GM21619 (cell line): ENCODE results near the gene ELOVL5.

Source experiments
- ATAC-seq: cut with Tn5 transposase; IDR thresholded peaks from one replicate; pipeline ENCODE4 v1.9.1; 2021; ENCODE audit not compliant: unreplicated experiment

ELOVL5 gene

GRCh38 chr6:53280207-53280606 lies 68.5 kb downstream of the ELOVL5 start:
- ATAC-seq: no peak

GRCh38 chr6:53279293-53279692 lies 69.5 kb downstream of the ELOVL5 start:
- ATAC-seq: no peak

DNA sequence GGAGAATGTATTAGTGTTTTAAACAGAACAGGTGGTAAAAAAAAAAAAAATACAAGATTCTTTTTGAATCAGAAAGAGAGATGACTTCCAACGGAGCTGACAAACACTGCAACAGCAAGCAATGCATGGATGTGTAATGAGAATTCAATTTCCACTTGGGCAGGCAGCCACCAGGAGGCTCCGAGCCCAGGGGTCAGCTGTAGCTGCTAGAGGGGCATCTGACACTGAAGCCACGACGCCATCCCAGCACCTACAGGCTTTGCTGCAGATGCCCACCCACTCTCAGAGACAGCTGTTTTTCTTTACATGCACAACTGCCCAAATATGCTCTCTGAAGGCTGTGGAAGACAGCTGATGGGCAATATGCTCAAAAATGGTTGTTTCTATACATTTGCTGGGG lies 75.4 kb downstream of the ELOVL5 start:
- no peak for ATAC-seq

GRCh38 chr6:53269827-53270226 lies 78.9 kb downstream of the ELOVL5 start:
- no peak for ATAC-seq

DNA sequence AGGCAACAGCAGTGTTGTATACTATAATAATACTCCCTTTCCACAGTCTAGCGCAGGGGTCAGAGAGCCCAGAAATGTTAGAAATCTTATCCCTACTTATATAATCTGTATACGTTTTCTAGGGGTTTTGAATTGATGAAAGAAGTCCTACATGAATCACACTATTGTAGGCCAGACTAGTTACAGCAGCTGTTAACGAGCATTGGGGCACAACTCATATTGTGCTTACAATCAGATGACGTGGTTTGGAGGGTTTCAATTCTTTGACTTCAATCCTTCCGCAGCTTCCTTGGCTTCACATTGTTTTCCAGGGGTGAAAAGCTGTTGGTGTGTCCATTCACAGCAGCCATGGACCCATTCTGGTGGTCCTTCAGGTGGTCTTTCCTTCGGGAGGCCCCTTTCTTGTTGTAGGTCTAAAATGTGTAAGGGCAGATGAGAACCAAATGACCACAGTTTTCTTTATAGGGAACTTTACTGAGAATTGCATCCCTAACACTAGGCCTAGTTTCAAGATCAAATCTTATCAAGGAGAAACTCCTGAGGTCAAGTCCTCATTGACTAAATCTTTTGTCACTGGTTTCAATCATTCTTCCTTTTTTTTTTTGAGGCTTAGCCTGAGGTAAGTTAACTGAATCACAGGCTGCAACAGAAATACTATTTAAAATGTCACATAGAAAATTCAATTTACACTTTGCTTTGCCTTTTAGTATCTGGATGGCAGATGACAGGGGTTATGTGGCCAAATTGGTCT lies 79.7 kb downstream of the ELOVL5 start:
- no peak for ATAC-seq

DNA sequence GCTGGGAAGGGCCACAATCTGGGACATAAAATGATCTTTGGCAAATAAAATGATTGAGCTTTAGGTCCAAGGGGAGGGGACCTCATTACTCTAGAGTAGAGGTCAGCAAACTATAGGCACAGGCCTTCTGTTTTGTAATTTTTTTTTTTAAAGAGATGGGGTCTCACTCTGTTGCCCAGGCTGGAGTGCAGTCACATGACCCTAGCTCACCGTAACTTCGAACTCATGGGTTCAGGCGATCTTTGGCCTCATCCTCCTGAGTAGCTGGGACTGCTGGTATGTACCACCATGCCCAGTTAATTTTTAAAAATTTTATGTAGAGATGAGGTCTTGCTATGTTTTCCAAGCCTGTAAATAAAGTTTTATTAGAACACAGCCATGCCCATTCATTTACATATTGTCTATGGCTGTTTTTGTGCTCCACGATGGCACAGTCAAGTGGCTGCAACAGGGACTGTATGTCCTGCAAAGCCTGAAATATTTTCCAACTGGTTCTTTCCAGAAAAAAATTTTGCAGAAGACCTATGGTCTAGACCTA lies 82.1 kb downstream of the ELOVL5 start:
- ATAC-seq: no peak

GRCh38 chr6:53264915-53265607 lies 83.7 kb downstream of the ELOVL5 start:
- ATAC-seq: no peak

DNA sequence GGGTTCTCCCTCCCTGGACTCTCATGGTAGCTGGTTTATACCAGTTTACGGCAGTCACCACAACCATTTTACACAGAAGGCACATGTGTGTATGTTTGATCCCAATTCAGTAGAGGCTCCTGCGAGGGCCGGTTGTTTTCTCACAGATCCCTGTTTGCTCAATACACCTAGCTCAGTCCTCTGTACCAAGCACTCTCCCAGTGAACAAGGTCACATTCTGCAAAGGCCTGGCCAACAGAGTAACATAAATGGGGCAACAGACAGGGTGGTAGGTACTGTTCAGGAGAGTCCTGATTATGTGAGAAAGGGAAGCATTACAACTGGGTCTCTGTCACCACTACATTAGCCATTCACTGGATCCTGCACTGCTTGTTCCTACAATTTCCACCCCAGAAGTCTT lies 84.4 kb downstream of the ELOVL5 start:
- ATAC-seq: no peak

DNA sequence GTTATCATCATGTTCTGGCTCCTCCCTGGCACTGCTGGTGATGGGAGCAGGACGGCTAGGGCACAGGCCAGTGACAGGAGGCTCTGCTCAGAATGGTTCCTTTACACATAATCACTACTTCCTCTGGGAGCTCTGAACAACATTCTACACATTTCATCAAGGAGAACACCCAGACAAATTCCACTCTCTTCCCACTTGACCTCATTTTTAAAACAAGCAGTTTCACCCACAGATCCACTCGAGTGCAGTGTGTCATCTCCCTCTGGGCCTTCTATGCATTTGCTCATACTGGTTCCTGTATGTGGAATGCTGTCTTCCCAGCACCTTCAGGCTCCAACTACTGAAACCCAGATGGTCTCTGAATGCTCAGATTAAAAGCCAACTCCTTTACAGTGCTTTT lies 84.8 kb downstream of the ELOVL5 start:
- no peak for ATAC-seq

DNA sequence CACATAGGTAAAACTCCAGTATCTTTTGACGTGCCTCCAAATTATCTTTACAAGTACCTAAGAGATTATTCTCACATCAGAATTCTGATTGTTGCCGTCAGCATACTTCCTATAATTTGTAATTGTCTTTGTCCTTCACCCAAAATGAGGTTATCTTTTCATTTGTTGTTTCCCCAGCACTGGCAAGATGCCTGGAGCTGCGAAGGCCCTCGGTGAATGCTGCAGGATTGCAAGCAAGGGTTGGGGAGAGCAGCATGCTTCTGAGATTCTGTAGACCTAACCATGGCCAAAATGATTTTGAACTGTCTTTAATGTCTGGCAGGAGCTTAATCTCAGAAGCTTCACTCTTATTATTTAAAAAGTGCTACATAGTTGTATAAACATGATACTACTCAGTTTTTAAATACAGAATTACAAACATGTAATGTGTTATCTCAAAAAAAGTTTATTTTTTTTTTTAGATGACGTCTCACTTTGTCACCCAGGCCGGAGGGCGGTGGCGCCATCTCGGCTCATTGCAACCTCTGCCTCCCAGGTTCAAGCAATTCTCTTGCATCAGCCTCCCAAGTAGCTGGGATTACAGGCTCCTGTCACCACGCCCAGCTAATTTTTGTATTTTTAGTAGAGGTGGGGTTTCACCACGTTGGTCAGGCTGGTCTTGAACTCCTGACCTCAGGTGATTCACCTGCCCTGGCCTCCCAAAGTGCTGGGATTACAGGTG lies 88.7 kb downstream of the ELOVL5 start:
- no peak for ATAC-seq

GRCh38 chr6:53258774-53259155 lies 90.0 kb downstream of the ELOVL5 start:
- ATAC-seq: no peak

- no peak for ATAC-seq
Observed at GRCh38 chr6:53258076-53258773, 90.5 kb downstream of the ELOVL5 start.

DNA sequence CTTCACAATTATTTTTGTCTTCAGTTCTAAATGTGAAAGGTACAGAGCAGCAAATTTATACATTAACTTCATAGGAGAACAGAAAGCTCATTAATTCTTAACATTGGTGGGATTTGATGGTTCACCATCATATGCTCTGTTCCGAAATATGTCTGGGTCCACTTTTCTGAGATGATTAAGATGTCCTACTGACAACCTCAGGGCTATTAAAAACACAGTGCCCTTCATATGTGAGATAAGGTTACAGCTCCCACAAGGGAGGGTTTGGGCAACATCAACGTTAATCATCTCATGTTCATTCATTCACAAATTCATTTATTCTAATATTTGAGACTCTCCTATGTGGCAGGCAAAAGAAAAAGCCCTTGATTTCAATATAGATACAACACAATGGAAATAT lies 91.2 kb downstream of the ELOVL5 start:
- no peak for ATAC-seq

- no peak for ATAC-seq
Observed at GRCh38 chr6:53257001-53257400, 91.7 kb downstream of the ELOVL5 start.

DNA sequence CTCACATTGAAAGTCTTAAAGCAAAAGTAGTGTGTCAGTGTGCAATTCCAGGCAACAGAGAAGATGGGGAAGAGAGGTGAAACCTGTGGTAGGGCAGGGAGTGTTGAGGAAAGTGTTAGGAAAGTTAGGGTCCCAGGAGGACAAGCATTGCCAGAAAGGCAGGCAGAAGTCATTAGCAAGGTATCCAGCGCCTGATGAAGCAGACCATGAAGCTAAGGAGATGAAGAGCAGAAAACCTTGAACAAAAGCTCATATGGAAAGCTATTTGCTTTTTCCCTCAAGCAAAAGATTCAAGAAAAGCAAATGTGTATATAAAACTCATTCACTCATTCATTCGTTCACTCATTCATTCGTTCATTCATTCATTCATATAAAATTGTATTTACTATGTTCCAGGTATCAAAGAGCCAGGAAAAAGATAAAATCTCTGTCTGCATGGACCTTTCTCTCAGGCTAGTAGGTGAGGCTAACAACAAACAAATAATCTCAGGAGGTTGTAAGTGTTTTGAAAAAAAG lies 96.5 kb downstream of the ELOVL5 start:
- no peak for ATAC-seq

DNA sequence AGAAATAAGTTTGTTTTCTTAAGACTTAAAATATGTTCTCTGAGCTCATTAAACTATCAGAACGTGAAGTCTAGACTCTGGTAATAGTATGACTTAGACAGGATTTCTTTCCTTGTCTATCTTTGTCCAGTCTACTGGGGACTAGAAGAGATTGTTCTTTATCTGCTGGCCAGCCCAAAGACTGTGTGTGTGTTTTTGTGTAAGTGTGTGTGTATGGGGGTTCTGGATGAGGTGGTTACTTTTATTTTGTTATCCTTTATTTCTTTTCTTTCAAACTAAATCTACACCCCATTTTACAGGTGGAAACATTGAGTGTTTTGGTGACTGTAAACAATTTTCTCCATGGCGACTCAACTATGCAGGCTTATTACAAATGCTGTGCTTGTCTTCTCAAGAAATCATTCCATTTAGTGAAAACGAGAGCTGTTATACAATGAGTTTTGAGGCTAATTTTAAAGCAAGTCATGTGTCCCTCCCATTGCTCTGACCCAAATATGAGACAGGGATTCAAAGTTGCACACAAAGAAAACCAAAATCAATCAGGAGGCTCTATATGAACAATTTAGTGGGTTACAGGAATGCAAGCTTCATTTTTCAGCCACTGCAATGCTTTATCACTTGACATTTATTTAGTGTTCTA lies 97.6 kb downstream of the ELOVL5 start:
- no peak for ATAC-seq

DNA sequence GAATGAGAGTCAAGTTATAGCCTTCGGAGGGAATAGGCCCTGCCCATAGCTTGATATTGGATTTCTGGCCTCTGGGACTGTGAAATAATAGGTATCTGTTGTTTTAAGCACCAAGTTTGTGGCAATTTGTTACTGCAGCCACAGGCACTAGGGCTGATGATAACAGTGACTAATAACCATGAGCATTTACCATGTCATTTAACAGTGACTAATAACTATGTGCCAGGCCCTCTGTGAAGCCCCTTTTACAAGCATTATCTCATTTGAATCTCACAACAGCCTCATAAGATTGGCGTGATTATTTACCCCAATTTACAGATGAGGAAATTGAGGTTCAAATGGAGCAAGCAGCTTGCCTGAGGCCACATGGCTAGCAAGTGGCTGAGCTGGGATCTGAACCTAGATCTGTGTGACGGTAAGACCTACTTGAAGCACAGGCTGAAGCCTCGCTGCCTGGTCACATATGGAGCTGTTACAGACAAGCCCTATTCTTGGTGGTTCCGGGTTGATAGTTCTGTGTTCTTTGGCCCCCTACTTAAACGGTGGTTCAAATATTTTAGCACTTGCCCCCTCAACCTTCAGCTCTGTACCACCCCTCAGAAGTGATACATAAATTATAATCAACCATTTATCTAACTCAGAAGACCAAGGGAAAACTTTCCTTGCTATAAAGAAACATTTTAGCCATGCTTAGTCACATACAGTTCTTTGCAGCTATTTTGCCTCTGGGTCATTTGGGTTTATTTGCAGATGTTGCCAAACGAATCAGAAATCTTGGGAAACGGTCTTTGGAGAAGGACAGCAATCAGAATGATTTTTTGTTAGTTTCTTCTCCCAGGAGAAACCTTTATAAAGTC lies 98.3 kb downstream of the ELOVL5 start:
- no peak for ATAC-seq

GRCh38 chr6:53246924-53247323 lies 101.8 kb downstream of the ELOVL5 start:
- ATAC-seq: no peak

- ATAC-seq: peak; percentile 86
Observed at GRCh38 chr6:53244958-53245357, 103.8 kb downstream of the ELOVL5 start.
